Fibroblast of villous mesenchyme (primary cell): Measurements from ENCODE around the gene IGLON5. TPM values are rescaled to one million over a fixed set of nuclear protein-coding genes. Genes with fewer than 3 reads are reported as not detected.

ENCODE experiments used
- DNase-seq: peaks from one replicate; pipeline ENCODE4 v3.0.0-alpha.2; 2010; ENCODE audit warnings: low read depth
- H3K4me3 ChIP-seq: 2 replicates; pipeline ENCODE4 v1.5.1; 2011; ENCODE audit warnings: low read depth, mild to moderate bottlenecking, low read length
- total RNA-seq: library from RNA; depleted of rRNA; stranded (reverse); fragments of >200 nt; gene quantifications from 2 replicates; pipeline ENCODE4 v1.2.3, GENCODE V29; 2012
- TF ChIP-seq, protein P1 (sequence below): IDR thresholded peaks from 2 replicates; pipeline ENCODE4 v1.5.1; 2012; ENCODE audit warnings: low read depth, mild to moderate bottlenecking, low read length; ENCODE audit not compliant: insufficient read depth

IGLON5 gene
- total RNA-seq, 1 donor, result not detected

DNA sequence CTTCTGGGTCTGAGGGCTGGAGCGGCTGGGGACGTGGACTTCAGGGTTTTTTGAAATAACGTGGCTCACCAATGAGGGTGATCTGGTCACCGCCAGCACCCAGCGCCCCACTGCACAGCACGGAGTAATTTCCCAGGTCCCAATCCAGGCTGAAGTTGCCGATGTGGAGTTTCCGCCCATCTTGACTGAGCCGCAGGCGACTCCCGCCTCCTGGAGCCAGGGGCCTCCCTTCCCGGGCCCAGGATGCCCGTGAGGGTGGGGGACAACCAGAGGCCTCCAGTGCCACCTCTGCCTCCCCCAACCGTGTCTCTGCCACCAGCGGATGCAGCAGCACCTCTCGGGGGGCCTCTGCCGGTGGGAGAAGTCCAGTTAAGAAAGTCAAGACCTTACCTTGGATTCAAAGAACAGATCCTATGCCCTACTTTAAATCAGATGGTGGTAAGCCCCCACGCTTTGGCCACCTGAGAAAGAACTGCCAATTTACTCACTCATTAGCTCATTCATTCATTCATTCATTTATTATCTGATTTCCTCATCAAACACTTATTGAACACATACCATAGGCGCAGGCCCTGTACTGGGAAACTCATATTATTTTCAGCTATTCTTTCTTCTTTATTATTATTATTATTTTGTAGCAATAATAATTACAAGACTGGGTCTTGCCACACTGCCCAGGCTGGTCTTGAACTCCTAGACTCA lies 26.6 kb downstream of the IGLON5 start:
- TF ChIP-seq, protein P1, sequence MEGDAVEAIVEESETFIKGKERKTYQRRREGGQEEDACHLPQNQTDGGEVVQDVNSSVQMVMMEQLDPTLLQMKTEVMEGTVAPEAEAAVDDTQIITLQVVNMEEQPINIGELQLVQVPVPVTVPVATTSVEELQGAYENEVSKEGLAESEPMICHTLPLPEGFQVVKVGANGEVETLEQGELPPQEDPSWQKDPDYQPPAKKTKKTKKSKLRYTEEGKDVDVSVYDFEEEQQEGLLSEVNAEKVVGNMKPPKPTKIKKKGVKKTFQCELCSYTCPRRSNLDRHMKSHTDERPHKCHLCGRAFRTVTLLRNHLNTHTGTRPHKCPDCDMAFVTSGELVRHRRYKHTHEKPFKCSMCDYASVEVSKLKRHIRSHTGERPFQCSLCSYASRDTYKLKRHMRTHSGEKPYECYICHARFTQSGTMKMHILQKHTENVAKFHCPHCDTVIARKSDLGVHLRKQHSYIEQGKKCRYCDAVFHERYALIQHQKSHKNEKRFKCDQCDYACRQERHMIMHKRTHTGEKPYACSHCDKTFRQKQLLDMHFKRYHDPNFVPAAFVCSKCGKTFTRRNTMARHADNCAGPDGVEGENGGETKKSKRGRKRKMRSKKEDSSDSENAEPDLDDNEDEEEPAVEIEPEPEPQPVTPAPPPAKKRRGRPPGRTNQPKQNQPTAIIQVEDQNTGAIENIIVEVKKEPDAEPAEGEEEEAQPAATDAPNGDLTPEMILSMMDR, result no peak
- no peak for DNase-seq
- no peak overlapping the region for H3K4me3 ChIP-seq

DNA sequence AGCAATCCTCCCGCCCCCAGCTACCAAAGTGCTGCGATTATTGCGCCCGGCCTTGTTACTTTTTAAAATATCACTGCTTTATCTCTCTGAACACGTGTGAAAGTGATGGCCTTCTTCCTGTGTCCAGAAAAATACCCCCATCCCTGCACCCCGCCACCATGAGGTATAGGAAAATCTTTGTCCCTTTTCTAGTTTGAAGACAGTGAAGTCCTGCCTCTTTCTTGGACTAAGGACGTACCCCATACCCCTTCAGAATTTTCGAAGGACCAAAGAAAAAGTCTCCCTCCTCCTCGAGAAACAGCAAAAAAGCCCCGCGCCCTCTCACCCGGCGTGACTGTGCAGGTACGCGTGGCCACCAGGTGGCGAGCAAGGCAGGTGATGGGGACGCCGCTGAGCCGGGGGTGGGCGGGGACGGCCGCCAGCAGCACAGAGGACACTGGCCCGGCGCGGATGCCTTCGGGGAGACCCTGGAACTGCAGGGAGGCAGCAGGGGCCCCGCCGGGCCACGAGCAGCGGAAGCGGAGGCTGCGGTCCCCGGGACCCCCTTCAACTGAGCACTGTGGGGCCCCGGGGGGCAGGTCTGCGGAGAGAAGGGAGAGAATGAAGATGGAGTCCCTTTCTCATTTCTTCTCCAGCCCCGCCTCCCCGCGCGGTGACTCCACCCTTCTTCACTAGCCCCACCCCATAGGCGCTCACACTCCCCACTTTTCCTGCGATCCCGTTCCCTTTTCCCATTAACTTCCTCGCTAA lies 27.3 kb downstream of the IGLON5 start:
- TF ChIP-seq, protein P1, result peak; percentile 86
- DNase-seq, result peak; percentile 75
- H3K4me3 ChIP-seq, result peak overlapping the region; percentile 76

DNA sequence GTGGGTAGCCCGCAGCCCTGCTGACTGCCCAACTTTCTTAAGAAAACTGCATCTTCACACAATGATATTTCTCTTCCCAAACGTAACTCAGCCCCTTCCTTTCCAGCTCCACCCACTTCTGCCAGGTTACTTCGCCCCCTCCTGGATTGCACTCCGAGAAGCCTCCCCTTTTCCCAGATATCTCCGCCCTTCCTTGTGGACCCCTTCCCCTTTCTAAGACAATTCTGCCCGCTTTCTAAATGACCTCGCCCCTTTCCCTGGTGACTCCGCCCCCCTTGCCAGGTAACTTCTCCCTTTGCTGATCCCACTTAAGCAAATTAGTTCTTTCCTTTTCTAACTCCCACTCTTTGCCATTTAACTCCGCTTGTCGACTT lies 27.9 kb downstream of the IGLON5 start:
- no peak for DNase-seq
- peak overlapping the region; percentile 76 for H3K4me3 ChIP-seq
- TF ChIP-seq, protein P1, result no peak

DNA sequence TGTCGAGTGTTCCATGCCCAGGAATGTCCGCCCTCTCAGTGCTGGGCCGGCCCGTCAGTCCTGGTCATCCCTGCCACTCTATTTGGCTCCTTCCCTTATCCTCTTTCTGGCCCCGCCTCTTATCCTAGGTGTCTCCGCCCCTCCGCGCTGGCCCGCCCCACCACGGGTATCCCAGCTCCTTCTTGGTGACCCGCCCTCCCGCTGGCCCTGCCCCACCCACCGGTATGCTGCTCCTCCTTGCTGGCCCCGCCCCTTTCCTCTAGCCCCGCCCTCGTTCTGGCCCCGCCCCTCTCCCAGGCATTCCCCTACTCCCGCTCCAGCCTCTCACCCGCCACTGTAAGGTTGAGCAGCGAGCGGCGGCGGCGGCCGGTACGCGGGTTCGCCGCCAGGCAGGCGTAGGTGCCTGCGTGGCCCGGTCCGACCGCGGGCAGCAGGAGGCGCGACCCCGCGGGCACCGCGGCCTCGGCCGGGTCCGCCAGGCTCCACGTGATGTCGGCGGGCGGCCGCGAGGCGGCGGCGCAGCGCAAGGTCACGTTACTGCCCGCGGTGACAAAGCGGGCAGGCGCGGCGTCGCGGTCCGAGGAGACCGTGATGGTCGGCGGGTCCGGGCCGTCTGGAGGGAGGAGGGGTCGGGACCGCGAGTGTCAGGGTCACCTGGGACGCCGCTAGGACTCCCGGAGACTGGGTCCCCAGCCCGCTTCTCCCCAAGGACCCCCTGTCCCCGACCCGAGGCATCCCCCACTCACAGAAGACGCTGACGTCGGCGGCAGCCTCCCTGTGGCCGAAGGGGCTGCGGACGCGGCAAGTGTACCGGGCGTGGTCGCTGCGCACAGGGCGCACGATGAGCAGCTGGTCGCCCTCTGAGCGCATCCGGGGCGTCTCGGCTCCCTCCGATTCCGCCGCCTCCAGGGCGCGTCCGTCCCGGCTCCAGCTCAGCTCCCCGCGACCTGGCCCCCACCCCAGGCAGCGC lies 28.5 kb downstream of the IGLON5 start:
- DNase-seq, result peak; percentile 98
- TF ChIP-seq, protein P1, result no peak

DNA sequence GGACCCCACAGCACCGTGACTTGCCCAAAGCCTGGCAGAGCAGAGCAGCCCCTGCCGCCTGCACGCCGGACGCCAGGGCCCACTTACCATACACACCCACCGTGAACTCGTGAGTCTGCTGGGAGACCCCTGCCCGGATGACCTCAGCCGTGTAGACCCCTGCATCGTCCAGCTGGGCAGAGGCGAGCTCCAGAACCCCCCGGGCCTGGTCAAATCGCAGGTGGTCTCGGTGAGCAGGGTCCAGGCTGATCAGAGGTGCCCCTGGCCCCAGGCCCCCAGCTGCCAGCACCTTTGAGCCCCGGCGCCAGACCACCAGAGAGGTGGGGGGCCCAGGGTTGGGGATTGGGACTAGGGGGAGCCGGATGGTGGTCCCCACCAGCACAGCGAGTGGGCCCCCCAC lies 29.6 kb downstream of the IGLON5 start:
- no peak for DNase-seq
- H3K4me3 ChIP-seq, result no peak overlapping the region
- TF ChIP-seq, protein P1, result no peak

More for the DNA sequence above, 28.5 kb downstream of the IGLON5 start:
- peak overlapping the region; percentile 76 for H3K4me3 ChIP-seq

DNA sequence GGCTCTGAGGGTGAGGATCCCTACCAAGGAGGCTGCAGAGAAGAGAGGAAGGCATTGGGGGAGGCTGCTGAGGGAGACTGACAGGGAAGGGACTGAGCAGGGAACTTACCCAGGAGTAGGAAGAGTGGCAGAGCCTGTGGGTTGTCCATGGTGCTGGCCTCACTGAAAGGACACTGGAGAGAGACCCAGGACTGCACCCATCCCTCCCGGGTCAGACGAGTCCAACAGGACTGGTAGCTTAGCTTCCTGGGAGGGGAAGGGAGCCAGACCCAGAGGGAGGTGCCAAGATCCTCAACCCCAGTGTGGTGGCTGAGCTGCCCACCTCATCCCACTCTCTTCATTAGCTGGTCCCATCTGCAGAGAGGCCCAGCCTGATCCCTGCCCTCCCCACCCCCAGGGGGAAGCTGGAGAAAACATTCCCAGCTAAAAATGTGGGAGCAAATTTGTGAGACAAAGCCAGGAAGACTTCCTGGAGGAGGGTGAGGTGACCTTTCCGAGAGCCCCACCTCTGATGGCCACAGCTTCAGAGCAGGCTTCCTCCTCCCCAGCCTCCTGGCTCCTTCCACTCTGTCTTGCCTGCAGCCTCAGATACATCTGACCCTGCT lies 30.6 kb downstream of the IGLON5 start, which contains the start of gene VSIG10L:
TSS of gene VSIG10L (minus strand) at position 164 of the 605 bp plus-strand sequence. CDS start at position 149, 15 bp downstream.
- TF ChIP-seq, protein P1, result no peak
- H3K4me3 ChIP-seq, result no peak within 1 kb of the TSS
- DNase-seq, result no peak
